Natural killer cell (primary cell): Measurements from ENCODE around the gene RAB6B. TPM values are rescaled to one million over a fixed set of nuclear protein-coding genes. Genes with fewer than 3 reads are reported as not detected.

Source experiments
- ATAC-seq, 3 donors: fragments of 150-1000 bp in 2 of 3; fragments of 200-7000 bp in 1 of 3; cut with Tn5 transposase; 1 replicate in 1 of 3; 2 replicates in 2 of 3; pipeline ENCODE4 v1.10.0; 2021; ENCODE audit warnings: mild to moderate bottlenecking in 2 of 3, moderate library complexity in 2 of 3
- DNase-seq, 2 donors: peaks; one replicate each; pipeline versions ENCODE4 v3.0.0 to v3.0.0-alpha.2; 2013 to 2021; ENCODE audit warnings: mixed read lengths in 1 of 2
- H3K27ac ChIP-seq: one replicate; pipeline ENCODE4 v1.5.1; 2013; ENCODE audit warnings: mild to moderate bottlenecking, low read length
- H3K27me3 ChIP-seq: one replicate; pipeline ENCODE4 v1.6.1; 2013; ENCODE audit warnings: low read length; ENCODE audit not compliant: control insufficient read depth, insufficient read depth
- H3K36me3 ChIP-seq: one replicate; pipeline ENCODE4 v1.6.1; 2013; ENCODE audit warnings: low read length; ENCODE audit not compliant: control insufficient read depth, insufficient read depth
- H3K4me1 ChIP-seq: one replicate; pipeline ENCODE4 v1.6.1; 2013; ENCODE audit warnings: low read length; ENCODE audit not compliant: control insufficient read depth, insufficient read depth
- H3K4me3 ChIP-seq: one replicate; pipeline ENCODE4 v1.5.1; 2013; ENCODE audit warnings: low read length
- H3K9me3 ChIP-seq: one replicate; pipeline ENCODE4 v1.6.1; 2013; ENCODE audit warnings: low read length; ENCODE audit not compliant: control insufficient read depth, insufficient read depth
- H3K27ac Mint-ChIP-seq, 2 donors: one replicate each; pipeline ENCODE4 v1.8.0; 2022; ENCODE audit warnings: mild to moderate bottlenecking in 2 of 2, mixed read lengths in 2 of 2, moderate library complexity in 1 of 2
- H3K27me3 Mint-ChIP-seq, 2 donors: one replicate each; pipeline ENCODE4 v1.8.0; 2022; ENCODE audit warnings: low read depth in 2 of 2, mixed read lengths in 2 of 2
- H3K36me3 Mint-ChIP-seq: one replicate; pipeline ENCODE4 v1.8.0; 2022; ENCODE audit warnings: mixed read lengths
- H3K4me1 Mint-ChIP-seq, 2 donors: one replicate each; pipeline ENCODE4 v1.8.0; 2022; ENCODE audit warnings: mixed read lengths in 2 of 2
- H3K4me3 Mint-ChIP-seq: one replicate; pipeline ENCODE4 v1.8.0; 2022; ENCODE audit warnings: mild to moderate bottlenecking, moderate library complexity, mixed read lengths
- H3K9me3 Mint-ChIP-seq, 2 donors: one replicate each; pipeline ENCODE4 v1.8.0; 2022; ENCODE audit warnings: mixed read lengths in 2 of 2
- CTCF ChIP-seq: fragments of 200-600 bp; IDR thresholded peaks from one replicate; pipeline ENCODE4 v1.8.0; 2022; ENCODE audit warnings: antibody characterized with exemption
- WGBS: methylation state at CpG from one replicate; pipeline ENCODE4 v1.1.7; 2013; ENCODE audit warnings: missing lambda C conversion rate; ENCODE audit not compliant: insufficient coverage; 5-methylcytosine and 5-hydroxymethylcytosine counted together
- intact Hi-C: fragments of 100-400 bp; cut with micrococcal nuclease; formaldehyde crosslinking; loops from one replicate; pipeline ENCODE4 v1.14.2; 2022
- total RNA-seq, 4 donors: library from RNA; stranded (reverse); fragments of 120-200 nt in 1 of 4; gene quantifications; one replicate each; pipeline versions ENCODE4 v1.2.3 to v1.2.4, GENCODE V29; 2013 to 2022

The RAB6B gene
- total RNA-seq, 3 donors from 2014 or later (not counting 1 experiment from before 2014, with no cell fraction given) = 1.4 to 2.7 (median 1.6) TPM

DNA sequence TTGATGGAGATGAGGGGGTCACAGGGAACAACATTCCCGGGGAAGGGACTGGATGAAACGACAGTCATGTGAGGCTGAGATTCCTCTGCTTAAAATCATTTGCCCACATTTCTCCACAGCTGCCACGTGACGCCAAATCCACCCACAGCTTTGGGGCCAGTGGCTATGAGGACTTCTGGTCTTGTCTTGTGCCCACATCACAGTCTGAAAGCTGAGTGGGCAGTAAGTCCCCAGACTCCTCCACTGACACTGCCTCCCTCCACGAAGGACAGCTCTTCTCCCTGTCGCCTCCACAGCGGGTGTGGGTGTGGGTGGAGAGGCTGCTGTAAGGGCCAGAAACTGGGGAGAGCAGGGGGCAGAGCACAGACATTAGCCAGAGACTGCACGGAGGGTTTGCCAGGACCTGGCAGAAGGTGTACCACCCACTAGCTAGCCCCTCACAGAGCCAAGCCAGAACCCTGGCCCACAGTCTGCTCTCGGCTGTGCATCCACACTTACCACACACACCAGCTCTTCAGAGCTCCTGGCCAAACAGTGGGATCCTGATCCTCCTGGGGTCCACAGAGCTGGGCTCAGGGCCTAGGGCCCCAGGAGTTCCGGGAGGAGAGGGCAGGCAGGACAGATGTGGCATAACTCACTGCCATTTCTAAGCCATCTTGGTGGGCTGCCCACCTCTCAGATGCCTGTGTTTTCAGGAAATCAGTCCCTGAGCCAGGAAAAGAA is 24.2 kb downstream of the RAB6B start:
- H3K9me3 Mint-ChIP-seq = no peaks in the 10 kb centered on the region
- H3K27me3 ChIP-seq = no peaks in the 10 kb centered on the region
- no peaks in the 10 kb centered on the region for H3K36me3 ChIP-seq
- DNase-seq (no peak), ATAC-seq (no peak)
- peaks cover 3 to 12% of the 10 kb centered on the region in 2 donors for H3K27me3 Mint-ChIP-seq
- H3K4me1 ChIP-seq = no peaks in the 10 kb centered on the region
- WGBS = 89% methylated on average over 9 of the region's 10 CpGs
- no peak overlapping the region for H3K4me3 Mint-ChIP-seq
- TF ChIP-seq CTCF = no peak
- no peaks in the 10 kb centered on the region for H3K9me3 ChIP-seq
- H3K27ac ChIP-seq = no peak overlapping the region
- intact Hi-C loops = no loop called here
- no peaks in the 10 kb centered on the region for H3K36me3 Mint-ChIP-seq
- peaks cover 0 to 5% of the 10 kb centered on the region in 2 donors for H3K4me1 Mint-ChIP-seq
- H3K27ac Mint-ChIP-seq = no peak overlapping the region
- no peak overlapping the region for H3K4me3 ChIP-seq

- Histone ChIP-seq H3K27ac (no peak overlapping the region), H3K4me3 (no peak overlapping the region), H3K9me3 (no peaks in the 10 kb centered on the region), H3K36me3 (no peaks in the 10 kb centered on the region), H3K4me1 (no peaks in the 10 kb centered on the region), H3K27me3 (no peaks in the 10 kb centered on the region)
- ATAC-seq (no peak), DNase-seq (no peak)
- TF ChIP-seq CTCF = no peak
- Mint-ChIP-seq H3K4me1 (peaks cover 0 to 5% of the 10 kb centered on the region in 2 donors), H3K27ac (no peak overlapping the region), H3K36me3 (no peaks in the 10 kb centered on the region), H3K4me3 (no peak overlapping the region), H3K27me3 (peaks cover 3 to 5% of the 10 kb centered on the region in 2 donors), H3K9me3 (no peaks in the 10 kb centered on the region)
- intact Hi-C loops = no loop called here
Observed at GRCh38 chr3:133870822-133871221, 24.9 kb downstream of the RAB6B start.

- H3K4me1 Mint-ChIP-seq = peaks cover 0 to under 1% of the 10 kb centered on the region in 2 donors
Observed at GRCh38 chr3:133869586-133869985, 26.1 kb downstream of the RAB6B start.

More at GRCh38 chr3:133869586-133869985, 26.1 kb downstream of the RAB6B start:
- Histone ChIP-seq H3K27ac (no peak overlapping the region), H3K9me3 (no peaks in the 10 kb centered on the region), H3K27me3 (no peaks in the 10 kb centered on the region), H3K4me3 (no peak overlapping the region), H3K4me1 (no peaks in the 10 kb centered on the region), H3K36me3 (no peaks in the 10 kb centered on the region)
- no peak for ATAC-seq
- Mint-ChIP-seq H3K4me3 (no peak overlapping the region), H3K9me3 (no peaks in the 10 kb centered on the region), H3K36me3 (no peaks in the 10 kb centered on the region), H3K27ac (no peak overlapping the region), H3K27me3 (peaks cover 0 to 3% of the 10 kb centered on the region in 2 donors)
- DNase-seq = no peak
- WGBS = 94% methylated on average over 5 of the region's 6 CpGs
- TF ChIP-seq CTCF = no peak
- intact Hi-C loops = no loop called here
